GOT3 (cell line): ENCODE results near the gene GPT2.
A peak's percentile ranks its signal among the peaks of the same experiment; 100 is the strongest.
"Not testable (repeated sequence)": the region's sequence is repeated elsewhere in the genome, so short reads cannot be mapped to it uniquely, and the experiment has no call there.

Experiments
- DNase-seq: peaks from one replicate; lab custom pipeline; 2025; ENCODE audit warnings: mixed read lengths; lab: John Stamatoyannopoulos, UW

GPT2 gene

DNA sequence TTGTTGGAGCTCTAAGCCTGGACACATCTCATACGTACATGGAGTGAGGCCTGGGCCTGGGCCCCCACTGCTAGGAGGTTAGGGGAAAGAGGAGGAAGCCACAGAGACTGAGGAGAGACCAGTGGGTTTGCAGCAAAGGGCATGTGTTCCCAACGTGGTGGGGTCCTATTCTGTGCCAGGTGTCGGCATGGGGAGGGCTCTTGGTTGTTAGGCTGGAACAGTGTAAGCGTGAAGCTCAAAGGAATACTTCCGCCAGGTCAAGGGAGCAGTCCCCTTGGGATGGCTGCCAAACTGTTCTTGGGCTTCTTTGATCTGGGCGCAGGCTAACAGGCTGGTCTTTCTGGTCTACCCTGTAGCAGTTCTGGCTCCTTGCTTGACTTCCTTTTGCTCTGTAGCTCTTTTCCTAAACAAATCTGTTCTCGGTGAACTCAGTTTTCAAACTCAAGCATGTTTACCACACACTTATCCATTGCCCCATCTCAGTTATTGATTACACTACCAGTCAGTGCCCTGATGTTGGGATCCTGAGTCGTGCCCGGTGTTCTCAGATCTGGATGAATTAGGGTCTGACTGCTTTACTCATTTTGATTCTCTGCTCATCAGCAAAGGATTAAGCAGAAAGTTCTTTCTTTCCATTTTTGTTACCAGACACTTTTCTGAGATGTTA lies 36.4 kb downstream of the GPT2 start:
- DNase-seq = no peak

DNA sequence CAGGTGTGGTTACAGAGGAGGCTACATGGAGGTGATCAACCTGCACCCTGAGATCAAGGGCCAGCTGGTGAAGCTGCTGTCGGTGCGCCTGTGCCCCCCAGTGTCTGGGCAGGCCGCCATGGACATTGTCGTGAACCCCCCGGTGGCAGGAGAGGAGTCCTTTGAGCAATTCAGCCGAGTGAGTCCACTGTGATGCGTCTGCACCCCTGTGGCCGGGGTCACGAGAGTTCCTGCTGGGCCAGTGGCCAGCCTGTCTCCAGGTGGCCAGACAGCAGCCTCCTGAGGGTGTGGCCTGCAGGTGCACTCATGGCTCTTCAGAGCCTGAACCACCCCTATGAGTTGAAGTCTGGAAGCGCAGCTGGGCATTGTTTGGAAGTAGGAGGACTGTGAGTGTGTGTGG lies 38.1 kb downstream of the GPT2 start:
- no peak for DNase-seq

DNA sequence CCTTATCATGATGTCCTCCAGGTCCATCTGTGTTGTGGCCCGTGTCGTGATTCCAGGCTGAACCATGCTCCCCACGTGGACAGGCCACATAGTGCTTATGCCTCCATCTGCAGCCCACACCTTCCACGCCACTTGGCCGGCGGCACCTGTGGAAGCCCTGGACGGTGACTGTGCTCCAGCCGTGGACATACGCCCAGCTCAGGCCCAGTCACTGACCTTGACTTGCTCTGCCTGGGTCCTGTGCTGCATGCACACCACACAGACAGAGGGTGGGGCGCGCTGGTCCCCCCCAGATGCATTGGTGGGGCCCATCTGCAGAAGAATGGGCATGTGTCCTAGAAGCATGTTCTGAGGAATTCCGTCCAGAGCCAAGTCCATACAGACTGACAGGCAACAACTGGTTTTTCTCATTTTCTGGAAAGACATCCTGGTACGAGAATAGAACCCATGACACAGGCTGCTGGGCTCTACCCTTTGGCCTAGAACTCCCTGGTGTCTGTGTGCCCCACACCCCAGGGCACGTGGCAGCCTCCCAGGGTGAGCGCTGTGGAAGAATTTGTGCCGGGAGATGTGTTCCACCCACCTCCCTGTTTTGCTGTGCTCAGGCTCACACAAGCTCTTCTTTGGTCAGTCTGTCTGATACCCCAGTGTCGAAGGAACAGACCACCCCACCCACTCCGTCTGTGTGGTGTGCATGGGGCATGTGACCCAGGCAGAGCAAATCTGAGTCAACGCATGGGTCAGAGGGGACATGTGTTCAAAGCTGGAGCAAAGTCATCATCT lies 39.5 kb downstream of the GPT2 start:
- DNase-seq = no peak

DNA sequence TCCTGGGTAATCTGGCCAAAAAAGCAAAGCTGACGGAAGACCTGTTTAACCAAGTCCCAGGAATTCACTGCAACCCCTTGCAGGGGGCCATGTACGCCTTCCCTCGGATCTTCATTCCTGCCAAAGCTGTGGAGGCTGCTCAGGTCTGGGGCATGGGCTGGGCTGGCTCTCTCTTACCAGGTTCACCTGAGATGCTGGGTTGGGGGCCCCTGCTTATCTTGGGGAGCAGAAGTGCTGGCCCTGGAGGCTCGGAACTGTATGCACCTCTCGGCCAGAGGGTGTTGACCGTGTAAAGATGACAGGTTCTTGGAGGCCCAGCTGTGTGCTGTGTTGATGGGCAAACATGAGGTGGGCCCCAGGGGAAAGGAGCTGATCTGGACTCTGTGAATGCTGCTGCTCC lies 40.2 kb downstream of the GPT2 start:
- DNase-seq = no peak

DNA sequence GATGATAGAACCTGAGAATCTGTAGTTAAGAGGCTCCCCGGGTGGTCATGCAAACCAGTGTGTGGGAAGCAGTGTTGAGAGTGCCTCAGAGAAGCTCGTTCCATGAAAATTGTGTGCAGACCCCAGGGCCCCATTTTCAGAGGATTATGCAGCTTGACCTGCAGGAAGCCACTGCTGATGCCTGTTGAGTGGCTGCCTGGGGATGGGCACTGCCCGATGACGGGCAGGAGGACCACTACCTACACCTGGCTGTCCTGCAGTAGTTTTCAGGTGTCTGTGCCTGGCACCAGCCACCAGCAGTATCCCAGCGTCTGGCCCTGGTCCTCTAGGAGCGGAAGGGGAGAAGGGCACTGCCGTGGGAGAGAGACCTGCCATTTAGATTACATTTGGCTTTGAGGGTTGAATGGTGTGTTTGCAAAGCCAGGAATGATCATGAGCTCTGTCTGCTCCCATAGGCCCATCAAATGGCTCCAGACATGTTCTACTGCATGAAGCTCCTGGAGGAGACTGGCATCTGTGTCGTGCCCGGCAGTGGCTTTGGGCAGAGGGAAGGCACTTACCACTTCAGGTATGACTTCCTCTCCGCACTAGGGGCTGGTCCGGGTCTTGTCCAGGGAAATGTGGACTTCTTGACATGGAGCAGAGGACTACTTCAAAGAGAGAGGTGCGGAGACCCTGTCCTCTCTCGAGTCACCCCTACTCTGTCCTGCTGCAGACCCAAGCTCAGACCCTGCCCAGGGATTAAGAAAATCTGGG lies 42.5 kb downstream of the GPT2 start:
- no peak for DNase-seq

DNA sequence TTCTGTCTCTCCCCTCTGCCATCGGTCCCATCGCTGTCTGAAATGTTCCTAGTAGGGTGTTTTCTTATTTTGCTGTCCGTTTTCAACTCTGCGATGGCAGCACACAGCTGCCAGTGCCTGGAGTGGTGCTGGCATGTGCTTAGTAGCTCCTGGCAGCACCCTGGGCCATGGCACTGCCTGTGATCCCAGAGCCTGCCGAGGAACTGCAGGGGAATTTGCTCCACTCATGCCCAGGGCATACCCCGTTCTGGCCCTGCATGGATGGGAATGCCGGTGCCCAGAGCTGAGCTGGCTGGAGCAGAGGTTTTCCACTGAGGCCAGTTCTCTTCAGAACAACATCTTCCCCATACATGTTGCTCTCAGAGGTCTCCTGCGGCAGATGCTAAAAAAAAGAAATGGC lies 43.1 kb downstream of the GPT2 start:
- no peak for DNase-seq

DNA sequence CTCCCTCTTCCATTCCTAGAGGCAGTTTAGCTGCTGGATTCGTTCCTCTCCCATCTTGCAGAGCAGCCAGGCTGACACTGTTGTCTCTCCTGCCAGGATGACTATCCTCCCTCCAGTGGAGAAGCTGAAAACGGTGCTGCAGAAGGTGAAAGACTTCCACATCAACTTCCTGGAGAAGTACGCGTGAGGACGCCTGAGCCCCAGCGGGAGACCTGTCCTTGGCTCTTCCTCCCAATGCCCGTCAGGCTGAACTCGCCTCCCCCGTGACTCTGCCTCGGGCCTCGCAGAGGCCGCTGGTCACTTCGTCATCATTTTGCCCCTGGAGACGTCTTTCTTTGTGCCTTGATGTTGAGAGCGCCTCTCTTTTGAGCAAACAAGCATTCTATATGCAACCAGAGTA lies 44.6 kb downstream of the GPT2 start:
- DNase-seq = no peak

DNA sequence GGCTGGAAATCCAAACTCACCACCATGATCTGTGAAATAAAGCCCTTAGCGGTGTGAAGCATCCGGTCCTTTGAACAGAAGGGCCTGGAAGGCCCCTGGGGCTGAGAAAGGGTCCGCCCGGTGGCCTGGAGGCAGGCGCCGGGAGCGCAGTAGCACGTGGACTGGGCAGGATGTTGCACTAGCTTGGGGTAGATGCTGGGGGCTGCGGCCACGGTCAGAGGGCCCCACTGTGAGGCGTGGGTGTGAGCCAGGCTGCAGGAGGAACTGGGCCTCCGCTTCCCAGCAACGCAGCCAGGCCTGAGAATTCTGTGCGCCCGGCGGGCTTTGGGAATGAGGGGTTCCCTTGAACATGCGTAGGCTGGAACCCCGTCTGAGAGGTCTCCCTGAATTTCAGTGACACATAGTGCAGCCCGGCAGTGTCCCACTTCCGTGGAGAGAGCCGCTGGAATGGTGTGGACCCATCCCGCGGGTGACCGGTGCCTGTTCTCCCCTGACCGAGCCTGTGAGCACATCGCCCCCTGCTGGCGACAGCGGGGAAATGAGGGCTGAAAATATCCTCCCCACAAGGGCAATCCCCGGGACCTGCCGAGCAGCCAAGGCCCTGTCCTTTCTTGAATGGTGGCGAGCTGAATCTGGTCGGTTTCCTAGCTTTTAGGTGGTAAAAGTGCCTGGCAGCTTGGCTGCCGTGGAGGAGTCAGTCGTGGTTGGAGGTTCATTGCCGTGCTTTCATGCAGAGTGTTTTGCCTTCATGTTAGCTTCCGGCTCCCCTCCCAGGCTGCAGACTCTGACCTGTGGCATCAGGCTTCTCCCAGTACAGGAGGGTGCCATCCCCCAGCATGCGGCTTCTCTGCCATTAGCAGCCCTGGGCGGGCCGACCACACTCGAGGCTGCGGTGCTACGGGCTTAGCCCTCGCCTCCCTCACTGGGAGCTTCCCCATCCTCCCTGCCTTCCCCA lies 45.5 kb downstream of the GPT2 start:
- DNase-seq = peak; percentile 20

DNA sequence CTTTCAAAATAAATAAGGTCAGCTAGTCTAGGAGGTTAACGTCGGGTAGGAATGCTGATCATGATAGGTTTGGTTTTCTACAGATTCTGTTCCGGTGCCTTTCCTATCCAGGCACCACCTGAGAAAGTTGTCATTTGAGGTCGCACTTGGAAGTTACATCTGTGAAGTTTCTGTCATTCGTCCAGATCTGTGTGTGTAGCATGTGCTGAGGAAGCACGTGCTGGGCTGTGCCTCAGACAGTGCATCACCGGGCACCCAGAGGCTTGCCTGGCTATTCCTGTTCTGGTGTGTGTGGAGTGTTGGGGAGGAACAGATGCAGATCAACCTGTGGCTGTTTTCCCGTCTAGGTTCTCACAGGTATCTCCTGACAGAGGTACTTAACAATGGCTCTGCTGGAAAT lies 46.7 kb downstream of the GPT2 start:
- no peak for DNase-seq

DNA sequence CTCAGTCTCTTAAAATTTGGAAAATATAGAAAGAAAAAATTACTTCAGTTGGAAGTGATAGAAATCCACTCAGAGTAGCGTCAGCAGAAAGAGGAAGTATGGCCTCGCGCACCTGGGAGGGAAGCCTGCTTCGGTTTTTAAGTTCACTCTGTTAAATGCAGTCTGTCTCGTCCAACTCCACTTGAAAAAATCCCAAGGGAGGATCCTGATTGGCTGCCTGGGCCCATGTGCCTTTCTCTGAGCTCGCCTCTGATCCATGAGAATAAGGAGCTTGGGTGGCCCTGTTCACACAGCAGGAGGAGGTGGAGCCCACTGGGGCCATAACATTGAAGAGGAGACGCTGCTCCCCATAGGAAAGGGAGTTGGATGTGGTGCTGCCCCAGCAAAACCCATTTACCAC lies 48.6 kb downstream of the GPT2 start:
- DNase-seq = no peak

DNA sequence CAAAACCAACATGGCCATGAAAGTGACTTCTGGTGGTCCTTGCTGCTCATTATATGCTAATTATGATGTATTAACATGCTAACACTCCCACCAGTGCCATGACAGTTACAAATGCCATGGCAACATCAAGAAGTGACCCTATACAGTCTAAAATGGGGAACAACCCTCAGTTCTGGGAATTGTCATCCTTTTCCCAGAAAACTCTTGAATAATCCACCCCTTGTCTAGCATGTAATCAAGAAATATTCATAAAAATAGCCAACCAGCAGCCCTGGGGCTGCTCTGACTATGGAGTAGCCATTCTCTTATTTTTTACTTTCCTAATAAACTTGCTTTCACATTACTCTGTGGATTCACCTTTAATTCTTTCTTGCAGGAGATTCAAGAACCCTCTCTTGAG lies 53.4 kb downstream of the GPT2 start:
- no peak for DNase-seq

DNA sequence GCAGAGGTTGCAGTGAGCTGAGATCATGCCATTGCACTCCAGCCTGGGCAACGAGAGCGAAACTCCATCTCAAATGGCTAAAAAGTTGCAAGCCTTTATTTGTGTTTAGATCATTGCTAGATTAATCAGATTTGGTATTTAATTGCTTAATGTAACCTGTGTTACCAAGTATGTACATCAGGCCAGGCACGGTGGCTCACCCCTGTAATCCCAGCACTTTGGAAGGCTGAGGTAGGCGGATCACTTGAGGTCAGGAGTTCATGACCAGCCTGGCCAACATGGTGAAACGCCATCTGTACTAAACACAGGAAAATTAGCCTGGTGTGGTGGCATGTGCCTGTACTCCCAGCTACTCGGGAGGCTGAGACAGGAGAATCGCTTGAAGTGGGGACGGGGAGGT lies 60.6 kb downstream of the GPT2 start:
- not testable (repeated sequence) for DNase-seq

DNA sequence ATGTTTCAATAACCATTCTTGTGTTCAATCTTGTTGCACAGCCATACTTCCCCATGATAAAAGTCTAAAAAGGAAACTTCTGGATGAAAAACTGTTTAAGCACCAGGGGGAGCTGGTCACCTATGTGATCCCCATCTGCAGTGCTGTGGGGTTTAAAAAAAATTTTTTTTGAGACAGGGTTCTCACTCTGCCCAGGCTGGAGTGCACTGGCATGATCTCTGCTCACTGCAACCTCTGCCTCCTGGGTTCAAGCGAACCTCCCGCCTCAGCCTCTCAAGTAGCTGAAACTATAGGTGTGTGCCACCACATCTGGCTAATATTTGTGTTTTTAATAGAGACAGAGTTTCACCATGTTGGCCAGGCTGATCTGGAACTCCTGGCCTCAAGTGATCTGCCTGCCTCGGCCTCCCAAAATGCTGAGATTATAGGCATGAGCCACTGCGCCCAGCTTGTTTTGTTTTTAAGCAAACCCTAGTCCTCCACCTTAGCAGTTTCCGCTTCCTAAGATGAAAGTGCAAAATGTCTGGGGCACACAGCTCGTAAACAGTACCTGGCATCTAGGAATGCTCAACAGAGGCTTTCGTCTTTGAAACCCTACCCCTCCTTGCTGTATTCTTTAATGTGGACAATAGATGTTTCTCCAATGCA lies 63.9 kb downstream of the GPT2 start:
- no peak for DNase-seq

DNA sequence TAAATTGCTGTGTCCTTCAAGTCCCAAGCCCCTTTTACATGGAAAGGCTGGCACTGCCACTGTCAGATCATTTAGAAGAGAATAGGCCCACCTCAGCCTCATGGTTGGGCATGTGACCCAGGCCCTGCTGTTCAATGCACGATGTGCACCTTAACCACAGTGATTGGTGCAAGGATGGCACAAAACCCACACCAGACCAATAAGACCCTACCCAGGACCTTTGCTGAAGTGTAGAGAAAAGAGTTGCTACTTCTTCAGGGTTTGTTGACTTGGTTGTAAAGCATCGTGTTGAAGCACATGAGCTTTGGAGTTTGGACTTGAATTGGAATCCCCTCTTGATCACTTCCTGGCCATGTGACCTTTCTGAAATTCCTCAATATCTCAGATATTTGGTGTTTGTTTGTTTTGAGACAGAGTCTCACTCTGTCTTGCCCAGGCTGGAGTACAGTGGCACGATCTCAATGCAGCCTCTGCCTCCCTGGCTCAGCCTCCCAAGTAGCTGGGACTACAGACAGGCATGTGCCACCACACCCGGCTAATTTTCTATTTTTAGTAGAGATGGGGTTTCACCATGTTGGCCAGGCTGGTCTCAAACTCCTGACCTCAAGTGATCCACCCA lies 64.5 kb downstream of the GPT2 start:
- DNase-seq = no peak

DNA sequence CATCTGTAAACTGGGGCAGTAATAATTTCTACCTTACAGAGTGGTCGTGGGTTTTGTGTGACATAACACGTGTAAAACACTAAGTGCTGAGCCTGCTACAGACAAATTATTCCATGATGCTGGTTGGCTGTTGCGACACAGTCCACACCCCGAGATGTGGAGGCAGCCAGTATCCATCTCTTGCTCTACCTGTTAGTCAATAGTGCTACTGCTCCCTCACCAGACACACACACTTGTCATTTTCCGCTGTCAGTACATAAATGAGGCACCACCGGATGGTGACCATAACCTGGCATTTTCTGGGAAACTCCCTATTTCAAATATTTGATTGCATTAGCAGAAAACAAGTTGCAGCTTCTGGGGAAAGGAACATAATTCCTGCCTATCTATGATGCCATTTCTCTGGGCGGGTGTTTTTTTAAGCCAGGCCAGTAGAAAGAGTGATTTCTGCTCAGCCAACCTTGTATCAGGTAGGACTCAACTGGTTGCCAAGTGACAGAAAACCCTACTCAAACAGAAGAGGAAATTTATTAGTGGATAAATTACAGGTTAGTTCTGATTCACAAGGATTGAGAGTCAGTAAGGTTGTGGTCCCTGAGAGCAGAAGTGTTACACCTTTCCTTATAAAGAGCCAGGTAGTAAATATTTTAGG lies 65.2 kb downstream of the GPT2 start:
- DNase-seq = no peak

DNA sequence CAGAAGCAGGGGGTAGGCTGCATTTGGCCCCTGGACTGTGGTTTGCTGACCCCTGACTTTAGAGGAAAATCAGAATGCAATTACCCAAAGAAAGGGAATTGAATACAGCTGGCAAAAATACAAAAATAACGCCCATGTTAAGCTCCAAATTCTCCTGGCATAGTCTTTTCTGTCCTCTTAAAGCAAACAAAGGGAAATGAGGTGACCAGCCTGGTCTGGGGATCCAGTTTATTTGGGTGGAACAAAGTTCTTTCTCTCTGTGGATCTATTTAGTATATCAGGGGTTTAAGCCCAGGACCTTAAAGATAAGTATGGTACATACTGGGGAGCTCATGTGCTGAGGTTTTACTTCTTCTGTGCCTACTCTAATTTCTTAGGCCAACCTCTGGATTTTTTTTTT lies 65.8 kb downstream of the GPT2 start:
- DNase-seq = no peak

DNA sequence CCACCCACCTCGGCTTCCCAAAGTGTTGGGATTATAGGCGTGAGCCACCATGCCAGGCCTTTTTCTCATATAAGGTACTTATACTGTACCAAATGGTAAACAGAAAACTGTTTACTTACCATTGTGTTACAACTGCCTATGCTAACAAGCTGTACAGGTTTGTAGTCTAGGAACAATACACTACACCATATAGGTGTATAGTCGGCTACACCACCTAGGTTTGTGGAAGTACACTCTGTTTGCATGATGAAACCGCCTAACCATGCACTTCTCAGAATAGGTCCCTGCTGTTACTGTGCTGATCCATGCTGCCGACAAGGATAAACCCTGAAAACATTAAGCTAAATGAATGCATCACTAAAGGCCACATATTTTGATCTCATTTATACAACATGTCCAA lies 70.4 kb downstream of the GPT2 start:
- no peak for DNase-seq

DNA sequence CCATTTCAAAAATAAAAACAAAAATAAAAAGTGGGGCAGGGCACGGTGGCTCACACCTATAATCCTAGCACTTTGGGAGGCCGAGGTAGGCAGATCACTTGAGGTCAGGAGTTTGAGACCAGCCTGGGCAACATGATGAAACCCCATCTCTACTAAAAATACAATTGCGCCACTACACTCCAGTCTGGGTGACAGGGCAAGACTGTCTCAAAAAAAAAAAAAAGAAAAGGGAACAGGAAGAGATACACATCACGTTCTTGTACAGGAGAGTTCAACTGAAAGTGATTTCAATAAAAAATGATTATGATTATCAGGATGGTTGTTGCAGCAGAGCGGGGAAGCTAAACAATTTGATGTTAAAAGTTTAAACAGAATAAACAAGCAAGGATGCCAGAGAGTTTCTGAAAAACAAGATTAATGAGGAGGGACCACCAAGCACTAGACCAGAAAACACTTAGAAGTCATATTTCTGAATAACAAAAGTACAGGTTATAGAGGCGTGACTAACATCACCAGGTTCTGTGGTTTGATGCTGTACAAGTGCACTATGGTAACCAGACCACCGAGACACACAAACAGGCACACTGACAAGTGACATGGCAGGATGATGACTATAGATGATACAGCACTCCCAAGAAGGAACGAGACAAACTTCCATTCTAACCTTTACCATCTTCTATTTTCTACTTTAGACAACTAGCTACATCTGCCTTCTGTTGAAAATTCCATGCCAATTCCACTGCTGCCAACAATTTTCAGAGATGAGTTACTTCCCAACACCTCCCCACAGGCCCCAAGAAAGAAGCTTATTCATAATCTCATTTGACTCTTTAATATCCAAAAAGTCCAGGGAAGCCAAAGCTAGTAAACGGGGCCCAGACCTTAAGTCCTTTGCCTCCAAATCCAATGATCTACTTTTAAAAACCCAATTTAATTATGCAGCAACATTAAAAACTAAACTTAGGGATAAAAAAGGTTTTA lies 77.5 kb downstream of the GPT2 start:
- no peak for DNase-seq

DNA sequence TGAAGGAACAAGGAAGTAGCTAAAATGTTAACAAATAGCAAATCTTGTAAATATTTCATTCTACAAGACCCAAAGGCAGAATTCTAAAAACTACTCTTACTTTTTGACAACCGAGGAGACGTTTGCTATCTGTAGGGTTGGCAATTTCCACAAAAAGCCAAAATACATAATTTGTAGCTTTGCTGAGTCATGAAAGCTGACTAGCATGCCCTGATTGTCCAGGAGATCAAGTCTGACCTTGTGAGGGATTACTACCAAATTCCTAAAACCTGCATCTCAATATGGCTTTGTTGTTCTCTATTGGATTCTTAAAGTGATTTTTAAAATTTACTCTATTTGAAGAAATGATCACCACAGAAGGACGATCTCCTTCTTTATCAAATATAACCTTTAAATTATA lies 78.5 kb downstream of the GPT2 start:
- DNase-seq = no peak
